Ascending aorta (tissue), 2 donors: ENCODE results near the gene FAM117A. TPM values are rescaled to one million over a fixed set of nuclear protein-coding genes. Genes with fewer than 3 reads are reported as not detected.

ENCODE experiments used
- DNase-seq, 2 donors: peaks; one replicate each; pipeline ENCODE4 v3.0.0-alpha.2; 2019; ENCODE audit warnings: low spot score in 2 of 2
- H3K27ac ChIP-seq, 2 donors: fragments of 200-600 bp; sonication (generic); one replicate each; pipeline ENCODE4 v1.5.1; 2016 to 2017; ENCODE audit warnings: mild to moderate bottlenecking in 1 of 2
- H3K27me3 ChIP-seq: fragments of 200-600 bp; sonication (generic); one replicate; pipeline ENCODE4 v1.5.1; 2017
- H3K36me3 ChIP-seq, 2 donors: fragments of 200-600 bp; sonication (generic); one replicate each; pipeline ENCODE4 v1.5.1; 2016
- H3K4me1 ChIP-seq, 2 donors: fragments of 200-600 bp; sonication (generic); one replicate each; pipeline ENCODE4 v1.5.1; 2016 to 2017; ENCODE audit warnings: mild to moderate bottlenecking in 1 of 2
- H3K4me3 ChIP-seq, 2 donors: fragments of 200-600 bp; sonication (generic); one replicate each; pipeline ENCODE4 v1.5.1; 2016 to 2017; ENCODE audit warnings: mild to moderate bottlenecking in 1 of 2
- H3K9me3 ChIP-seq, 2 donors: fragments of 200-600 bp; sonication (generic); one replicate each; pipeline ENCODE4 v1.5.1; 2016
- CTCF ChIP-seq, 3 experiments: fragments of 200-600 bp in 2 of 3; fragments of 450-650 bp in 1 of 3; sonication (generic) in 2 of 3; IDR thresholded peaks; one replicate each; pipeline ENCODE4 v1.5.1; 2016 to 2019; ENCODE audit warnings: antibody characterized with exemption in 3 of 3, mild to moderate bottlenecking in 1 of 3, moderate library complexity in 1 of 3
- intact Hi-C: fragments of 100-400 bp; cut with DNase I; formaldehyde crosslinking; loops from one replicate; pipeline ENCODE4 v1.15.1; 2023
- total RNA-seq: library from RNA; depleted of rRNA; stranded (reverse); fragments of >200 nt; gene quantifications from one replicate; pipeline ENCODE4 v1.1.0, GENCODE V29; 2016

The FAM117A gene
- total RNA-seq, 1 donor from 2014 or later: 25.4 TPM

DNA sequence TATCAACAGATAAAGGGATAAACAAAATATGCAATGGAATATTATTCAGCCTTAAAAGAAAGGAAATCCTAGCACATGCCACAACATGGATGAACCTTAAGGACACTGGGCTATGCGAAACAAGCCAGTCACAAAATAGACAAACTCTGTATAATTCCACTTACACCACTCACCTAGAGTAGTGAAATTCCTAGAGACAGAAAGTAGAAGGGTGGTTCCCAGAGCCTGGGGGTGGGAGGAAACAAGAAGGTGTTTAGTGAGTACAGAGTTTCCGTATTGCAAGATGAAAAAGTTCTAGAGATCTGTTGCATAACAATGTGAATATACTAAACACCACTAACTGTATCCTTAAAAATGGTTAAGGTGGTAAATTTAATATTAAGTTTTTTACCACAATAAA is 96.1 kb downstream of the FAM117A start:
- intact Hi-C loops: no loop called here
- Histone ChIP-seq H3K36me3 (peaks cover 8 to 10% of the 10 kb centered on the region in 2 donors), H3K9me3 (no peaks in the 10 kb centered on the region), H3K4me3 (no peak overlapping the region), H3K27ac (no peak overlapping the region), H3K27me3 (no peaks in the 10 kb centered on the region), H3K4me1 (peaks cover 0 to 22% of the 10 kb centered on the region in 2 donors)
- no peak for TF ChIP-seq CTCF (IDR thresholded peaks at IDR 0.05)
- no peak for DNase-seq

DNA sequence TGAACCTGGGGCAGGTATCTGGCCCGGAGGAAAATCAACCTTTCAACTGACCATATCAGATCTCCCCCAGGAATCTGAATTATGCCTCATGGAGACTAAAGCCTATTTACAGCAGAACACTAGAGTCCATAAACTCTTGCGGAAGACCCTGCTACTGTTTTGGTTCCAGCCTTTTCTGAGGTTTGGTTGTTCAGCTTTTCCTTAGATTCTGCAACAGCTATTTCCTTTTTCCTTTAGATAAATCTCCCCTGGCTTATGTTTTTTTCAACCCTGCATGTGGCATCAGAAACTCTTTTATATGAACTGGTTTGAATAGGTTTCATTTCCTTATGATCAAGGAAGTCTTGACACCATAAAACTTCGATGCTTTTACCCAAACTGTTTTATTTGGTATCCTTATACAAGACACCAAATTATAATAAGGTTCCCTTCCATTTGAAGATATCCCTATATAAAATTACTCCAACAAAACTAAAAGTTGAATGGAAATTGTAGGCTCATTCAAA is 99.2 kb downstream of the FAM117A start:
- Histone ChIP-seq H3K4me3 (no peak overlapping the region), H3K36me3 (peaks cover 4 to 16% of the 10 kb centered on the region in 2 donors), H3K4me1 (peaks cover 0 to 7% of the 10 kb centered on the region in 2 donors), H3K27ac (no peak overlapping the region), H3K9me3 (no peaks in the 10 kb centered on the region), H3K27me3 (no peaks in the 10 kb centered on the region)
- DNase-seq: no peak
- intact Hi-C loops: no loop called here
- no peak for TF ChIP-seq CTCF (IDR thresholded peaks at IDR 0.05)

Other genes starting within 250 kb of the FAM117A start
- 30.3 TPM for gene NXPH3, start 188.3 kb downstream of the FAM117A start, total RNA-seq
- gene SPOP, start 86.0 kb downstream of the FAM117A start, total RNA-seq: 189 TPM
- gene SLC35B1, start 56.2 kb downstream of the FAM117A start, total RNA-seq: 123 TPM
- gene KAT7, start 24.6 kb upstream of the FAM117A start, total RNA-seq: 46.6 TPM
- gene TAC4, start 83.9 kb upstream of the FAM117A start, total RNA-seq: not detected
- not detected for gene DLX4, start 205.1 kb upstream of the FAM117A start, total RNA-seq
- gene DLX3, start 231.1 kb upstream of the FAM117A start, total RNA-seq: 1.6 TPM